Measurements from ENCODE around the gene OR14I1. TPM values are rescaled to one million over a fixed set of nuclear protein-coding genes. Genes with fewer than 3 reads are reported as not detected.
"Not testable (repeated sequence)": the region's sequence is repeated elsewhere in the genome, so short reads cannot be mapped to it uniquely, and the experiment has no call there.

Gene OR14I1
- total RNA-seq, 1 experiment from 2014 or later, result not detected

DNA sequence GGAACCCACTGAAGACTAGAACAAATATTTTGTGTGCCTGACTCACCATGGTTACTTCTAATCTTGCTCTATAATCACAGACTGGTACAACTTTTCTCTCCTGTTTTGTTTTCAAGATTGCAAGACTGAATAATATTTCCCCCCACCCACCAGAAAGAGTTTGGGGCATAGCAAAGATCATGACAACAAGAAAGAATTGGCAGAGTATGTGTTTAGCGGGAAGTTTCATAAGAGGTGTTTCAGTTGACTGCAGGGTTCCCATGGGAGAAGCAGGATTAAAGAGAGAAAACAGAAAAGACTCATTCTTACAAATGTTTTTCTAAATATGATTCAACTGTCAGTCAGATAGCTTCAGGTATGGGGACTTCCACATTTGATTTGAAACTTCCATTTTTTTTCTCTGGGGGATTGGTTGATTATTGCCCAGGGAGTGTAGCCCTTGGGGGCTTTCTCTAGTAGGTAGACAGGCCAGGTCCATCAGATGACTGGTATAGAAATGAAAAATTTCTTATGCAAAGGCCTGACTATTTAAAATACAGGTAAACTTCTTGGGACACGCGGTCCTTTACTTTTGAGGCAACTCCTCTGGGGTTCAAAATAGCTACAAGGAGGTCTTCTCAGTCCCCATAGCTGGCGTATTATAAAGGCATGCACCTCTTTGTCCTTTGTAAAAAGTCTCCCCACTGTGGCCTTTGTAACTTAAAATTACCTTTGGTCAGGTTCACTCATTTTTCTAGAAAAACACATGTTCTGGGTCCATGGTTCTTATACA is 13.9 kb downstream of the OR14I1 start:
- DNase-seq (ENCODE audit: low spot score), result no peak

DNA sequence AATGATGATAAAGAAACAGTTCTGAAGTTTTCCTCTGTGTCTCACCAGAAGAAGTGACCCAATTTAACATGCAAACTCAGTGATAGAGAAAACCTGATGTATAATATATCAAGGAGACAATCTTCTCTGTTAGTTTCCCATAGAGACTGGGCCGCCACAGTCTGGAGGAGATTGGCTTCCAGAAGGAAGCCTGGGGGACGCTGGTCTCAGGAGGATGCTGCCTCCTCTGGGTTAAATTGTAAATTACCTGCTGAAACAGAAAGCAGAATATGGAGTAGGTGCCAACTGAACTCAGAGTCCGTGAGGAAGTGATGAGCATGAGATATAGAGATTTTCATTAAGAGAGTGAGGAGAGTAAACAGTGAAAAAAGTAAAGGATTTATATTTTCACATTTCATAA is 15.8 kb downstream of the OR14I1 start:
- DNase-seq (ENCODE audit: low spot score), result no peak

DNA sequence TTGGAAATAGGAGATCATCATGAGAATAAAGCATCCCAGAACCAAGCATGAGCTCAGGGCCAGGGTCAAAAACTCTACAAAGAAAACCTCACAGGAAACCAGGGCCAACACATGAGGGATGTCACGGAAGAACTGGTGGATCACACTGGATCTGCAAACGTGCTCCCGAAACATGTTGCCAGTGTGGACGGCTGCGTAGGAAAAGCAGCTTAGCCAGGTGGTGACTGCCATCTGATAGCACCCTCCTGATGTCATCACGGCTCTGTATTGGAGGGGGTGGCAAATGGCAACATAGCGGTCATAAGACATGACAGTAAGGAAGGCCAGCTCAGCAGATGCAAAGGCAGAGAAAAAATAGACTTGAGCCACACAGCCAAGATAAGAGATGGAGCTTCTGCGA is 20.9 kb downstream of the OR14I1 start:
- DNase-seq (ENCODE audit: low spot score), result no peak

DNA sequence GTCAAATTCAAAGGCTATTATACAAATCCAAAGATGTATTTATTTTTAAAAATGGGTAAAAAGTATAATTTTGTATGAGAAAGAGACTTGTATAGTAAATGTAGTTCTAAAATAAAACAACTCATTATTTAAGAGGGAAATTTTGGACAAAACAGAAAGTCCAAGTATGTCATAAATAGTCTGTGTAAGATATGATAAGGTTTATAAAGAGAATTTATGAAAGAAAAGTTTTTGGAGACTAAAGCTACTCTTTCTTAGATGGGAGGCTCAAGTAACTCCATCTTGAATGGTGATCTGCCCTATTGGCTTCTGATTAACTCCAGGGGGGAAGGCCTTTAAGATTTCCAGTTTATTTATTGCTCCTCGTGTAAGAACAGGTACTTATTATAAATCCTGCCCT is 32.6 kb downstream of the OR14I1 start:
- DNase-seq (ENCODE audit: low spot score), result no peak

DNA sequence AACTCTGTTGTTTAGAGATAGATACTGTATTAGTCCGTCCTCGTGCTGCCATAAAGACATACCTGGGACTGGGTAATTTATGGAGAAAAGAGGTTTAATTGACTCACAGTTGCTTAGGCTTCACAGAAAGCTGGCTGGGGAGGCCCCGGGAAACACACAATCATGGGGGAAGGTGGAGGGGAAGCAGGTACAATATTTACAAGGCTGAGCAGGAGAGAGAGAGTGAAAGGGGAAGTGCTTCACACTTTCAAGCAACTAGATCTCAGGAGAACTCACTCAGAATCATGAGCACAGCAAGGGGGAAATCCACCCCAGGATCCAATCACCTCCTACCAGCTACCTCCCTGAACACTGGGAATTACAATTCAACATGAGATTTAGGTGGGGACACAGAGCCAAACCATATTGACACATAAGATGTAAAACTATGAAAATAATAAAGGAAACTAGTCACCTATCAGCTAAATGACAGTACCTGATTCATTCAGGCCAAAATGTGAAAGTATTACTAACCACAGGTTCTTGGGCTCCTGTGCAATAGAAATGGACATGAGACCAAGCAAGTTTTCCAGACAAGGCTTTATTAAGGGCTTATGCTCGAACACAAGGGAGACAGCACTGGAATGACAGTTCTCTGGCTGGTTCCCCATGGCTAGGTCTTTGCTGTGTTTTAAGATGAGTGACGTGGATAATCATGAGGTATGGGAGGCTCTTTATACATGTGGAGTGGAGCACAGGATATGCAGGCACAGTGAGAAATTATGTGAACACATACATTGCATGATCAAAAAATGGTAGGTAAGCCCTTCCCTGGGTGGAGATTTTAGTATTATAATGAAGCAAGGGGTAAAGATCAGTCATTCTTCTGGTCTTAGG is 38.9 kb downstream of the OR14I1 start:
- DNase-seq (ENCODE audit: low spot score), result not testable (repeated sequence)

DNA sequence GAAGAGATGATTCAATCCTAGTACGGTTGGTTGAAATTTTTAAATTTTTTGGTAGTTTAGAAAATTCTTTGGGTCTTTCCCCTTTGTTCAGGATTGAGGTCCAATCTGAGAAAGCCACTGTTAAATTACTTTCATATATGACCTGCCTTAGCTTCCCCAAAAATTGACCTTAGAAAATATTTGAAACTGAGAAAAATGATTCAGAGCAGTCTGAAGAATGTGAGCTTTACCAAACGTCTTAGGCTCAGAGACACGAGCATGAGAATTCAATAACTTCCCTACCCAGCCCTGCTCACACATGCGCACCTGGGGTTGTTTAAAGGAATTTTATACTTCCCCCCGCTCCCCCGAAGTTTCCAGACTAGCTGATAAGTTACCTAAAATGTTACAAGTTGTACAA is 45.8 kb downstream of the OR14I1 start:
- not testable (repeated sequence) for DNase-seq (ENCODE audit: low spot score)

DNA sequence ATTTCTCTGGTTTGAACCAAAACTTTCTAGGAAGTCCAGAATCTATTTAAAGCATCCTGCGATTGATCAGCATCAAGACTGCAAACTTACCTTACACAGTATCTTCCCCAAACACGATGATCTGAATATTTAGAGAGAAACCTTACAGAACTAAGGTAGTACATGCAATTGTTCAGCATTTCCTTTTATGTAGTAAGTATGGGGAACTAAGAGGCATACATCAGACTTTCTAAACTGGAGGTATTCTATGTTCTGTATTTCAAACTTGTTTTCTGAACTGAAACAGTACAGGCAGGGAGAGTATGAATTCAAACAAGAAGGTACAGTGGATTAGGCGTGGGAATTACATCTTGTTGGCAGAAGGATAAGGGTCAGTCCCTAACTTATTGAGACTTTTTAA is 47.2 kb downstream of the OR14I1 start, which contains the start of gene OR2T27:
Gene OR2T27 (minus strand): TSS at position 175 of the 400 bp plus-strand sequence. CDS start 4,644 bp downstream, outside the sequence.
- DNase-seq (ENCODE audit: low spot score), result not testable (repeated sequence)

Other genes starting within 250 kb of the OR14I1 start
- gene OR2T3, start 229.4 kb downstream of the OR14I1 start, total RNA-seq (2014; rRNA removed; shearing (Covaris generic)), result not detected in 2 replicates
- not detected in 2 replicates for gene OR2T5, start 214.2 kb downstream of the OR14I1 start, total RNA-seq (2014; rRNA removed; shearing (Covaris generic))
- not detected in 2 replicates for gene OR2G6, start 194.7 kb downstream of the OR14I1 start, total RNA-seq (2014; rRNA removed; shearing (Covaris generic))
- not detected in 2 replicates for gene OR2T29, start 140.0 kb downstream of the OR14I1 start, total RNA-seq (2014; rRNA removed; shearing (Covaris generic))
- gene OR2T34, start 128.0 kb downstream of the OR14I1 start, total RNA-seq (2014; rRNA removed; shearing (Covaris generic)), result not detected in 2 replicates
- not detected in 2 replicates for gene OR2T10, start 105.1 kb downstream of the OR14I1 start, total RNA-seq (2014; rRNA removed; shearing (Covaris generic))
- gene OR2T11, start 67.7 kb downstream of the OR14I1 start, total RNA-seq (2014; rRNA removed; shearing (Covaris generic)), result not detected in 2 replicates
- not detected in 2 replicates for gene OR2T35, start 57.5 kb downstream of the OR14I1 start, total RNA-seq (2014; rRNA removed; shearing (Covaris generic))
- not detected in 2 replicates for gene OR2T27, start 47.2 kb downstream of the OR14I1 start, total RNA-seq (2014; rRNA removed; shearing (Covaris generic))
- 0.46 and 1.4 TPM in 2 replicates for gene LYPD8, start 53.0 kb upstream of the OR14I1 start, total RNA-seq (2014; rRNA removed; shearing (Covaris generic))
- 41.0 and 47.1 TPM in 2 replicates for gene SH3BP5L, start 123.1 kb upstream of the OR14I1 start, total RNA-seq (2014; rRNA removed; shearing (Covaris generic))
- 27.4 and 28.3 TPM in 2 replicates for gene ZNF672, start 135.5 kb upstream of the OR14I1 start, total RNA-seq (2014; rRNA removed; shearing (Covaris generic))
- 15.0 and 26.1 TPM in 2 replicates for gene ZNF692, start 156.3 kb upstream of the OR14I1 start, total RNA-seq (2014; rRNA removed; shearing (Covaris generic))
- gene PGBD2, start 203.5 kb upstream of the OR14I1 start, total RNA-seq (2014; rRNA removed; shearing (Covaris generic)), result 8.0 and 8.6 TPM in 2 replicates

Measured in A172 (cell line).